Measurements from ENCODE around the gene NMNAT1.

NMNAT1 gene

GRCh38 chr1:9989773-9990172 is 46.5 kb downstream of the NMNAT1 start:
- no peak overlapping the region for H3K18ac ChIP-seq (ENCODE audit: low read length)
- H3K4me2 ChIP-seq (ENCODE audit: insufficient read depth, low read length, poor library complexity, severe bottlenecking): no peak overlapping the region

GRCh38 chr1:9990944-9991343 is 47.7 kb downstream of the NMNAT1 start:
- Histone ChIP-seq H4K8ac (ENCODE audit: low read depth, low read length) (no peak overlapping the region), H2BK120ac (ENCODE audit: low read depth, low read length) (no peak overlapping the region), H3K14ac (ENCODE audit: low read length) (no peak overlapping the region), H3K4me2 (ENCODE audit: insufficient read depth, low read length, poor library complexity, severe bottlenecking) (no peak overlapping the region), H3K23ac (ENCODE audit: low read depth, low read length, poor library complexity) (no peak overlapping the region), H2AK5ac (ENCODE audit: low read depth, low read length) (no peak overlapping the region), H4K91ac (ENCODE audit: low read depth, low read length, poor library complexity) (no peak overlapping the region), H3K9ac (ENCODE audit: low read depth, low read length, poor library complexity) (no peak overlapping the region), H3K79me1 (ENCODE audit: low read depth, low read length) (no peaks in the 10 kb centered on the region), H3K27ac (replicated peaks; ENCODE audit: low read length) (no peak overlapping the region), H2AFZ (ENCODE audit: low read length) (no peak overlapping the region), H3K4me1 (ENCODE audit: control insufficient read depth in 2 of 2, insufficient read depth in 1 of 2, low read depth in 1 of 2, low read length in 2 of 2) (no peaks in the 10 kb centered on the region), H3K27me3 (ENCODE audit: control insufficient read depth in 3 of 3, insufficient read depth in 3 of 3, low read depth in 1 of 3, low read length in 3 of 3) (peaks cover 0 to 3% (median 0%) of the 10 kb centered on the region in 3 experiments), H3K9me3 (replicated peaks in 1 of 2; ENCODE audit: control insufficient read depth in 2 of 2, insufficient read depth in 1 of 2, low read depth in 1 of 2, low read length in 2 of 2) (no peaks in the 10 kb centered on the region), H3K4me3 (ENCODE audit: low read length in 2 of 2) (no peak overlapping the region), H2BK5ac (ENCODE audit: low read length) (no peak overlapping the region), H3K4ac (ENCODE audit: low read length) (no peak overlapping the region), H3K36me3 (replicated peaks in 1 of 2; ENCODE audit: control insufficient read depth in 2 of 2, insufficient read depth in 2 of 2, low read length in 2 of 2) (no peaks in the 10 kb centered on the region), H2BK15ac (ENCODE audit: low read length) (no peak overlapping the region), H3K18ac (ENCODE audit: low read length) (no peak overlapping the region), H2BK12ac (ENCODE audit: low read length) (no peak overlapping the region)
- WGBS, 2 donors (ENCODE audit: extremely low coverage in 2 of 2, insufficient read length in 2 of 2, insufficient replicate concordance in 1 of 2): no CpG with 5 or more reads among the region's 2 CpGs
- DNase-seq (ENCODE audit: low spot score): no peak

More at GRCh38 chr1:9989773-9990172, 46.5 kb downstream of the NMNAT1 start:
- no peaks in the 10 kb centered on the region for H3K79me1 ChIP-seq (ENCODE audit: low read depth, low read length)
- no peak overlapping the region for H2BK120ac ChIP-seq (ENCODE audit: low read depth, low read length)
- H3K9ac ChIP-seq (ENCODE audit: low read depth, low read length, poor library complexity): no peak overlapping the region
- H3K9me3 ChIP-seq (replicated peaks in 1 of 2; ENCODE audit: control insufficient read depth in 2 of 2, insufficient read depth in 1 of 2, low read depth in 1 of 2, low read length in 2 of 2): no peaks in the 10 kb centered on the region
- no peak overlapping the region for H3K4me3 ChIP-seq (ENCODE audit: low read length in 2 of 2)
- no peak overlapping the region for H3K23ac ChIP-seq (ENCODE audit: low read depth, low read length, poor library complexity)
- no peak for DNase-seq (ENCODE audit: low spot score)
- no peak overlapping the region for H4K91ac ChIP-seq (ENCODE audit: low read depth, low read length, poor library complexity)
- H3K4ac ChIP-seq (ENCODE audit: low read length): no peak overlapping the region
- H3K27ac ChIP-seq (replicated peaks; ENCODE audit: low read length): no peak overlapping the region
- no peaks in the 10 kb centered on the region for H3K27me3 ChIP-seq (ENCODE audit: control insufficient read depth in 3 of 3, insufficient read depth in 3 of 3, low read depth in 1 of 3, low read length in 3 of 3)
- no CpG with 5 or more reads among the region's 5 CpGs for WGBS, 2 donors (ENCODE audit: extremely low coverage in 2 of 2, insufficient read length in 2 of 2, insufficient replicate concordance in 1 of 2)
- no peaks in the 10 kb centered on the region for H3K36me3 ChIP-seq (replicated peaks in 1 of 2; ENCODE audit: control insufficient read depth in 2 of 2, insufficient read depth in 2 of 2, low read length in 2 of 2)
- no peak overlapping the region for H2AK5ac ChIP-seq (ENCODE audit: low read depth, low read length)
- H2AFZ ChIP-seq (ENCODE audit: low read length): no peak overlapping the region
- H3K14ac ChIP-seq (ENCODE audit: low read length): no peak overlapping the region
- H4K8ac ChIP-seq (ENCODE audit: low read depth, low read length): no peak overlapping the region
- no peak overlapping the region for H2BK5ac ChIP-seq (ENCODE audit: low read length)
- no peak overlapping the region for H2BK15ac ChIP-seq (ENCODE audit: low read length)
- H2BK12ac ChIP-seq (ENCODE audit: low read length): no peak overlapping the region
- no peaks in the 10 kb centered on the region for H3K4me1 ChIP-seq (ENCODE audit: control insufficient read depth in 2 of 2, insufficient read depth in 1 of 2, low read depth in 1 of 2, low read length in 2 of 2)

- WGBS, 2 donors (ENCODE audit: extremely low coverage in 2 of 2, insufficient read length in 2 of 2, insufficient replicate concordance in 1 of 2): no CpG with 5 or more reads among the region's 5 CpGs
- DNase-seq (ENCODE audit: low spot score): no peak
- no peak overlapping the region for H3K4ac ChIP-seq (ENCODE audit: low read length)
Observed at GRCh38 chr1:9992910-9993309, 49.6 kb downstream of the NMNAT1 start.

GRCh38 chr1:9993561-9994075 is 50.3 kb downstream of the NMNAT1 start:
- Histone ChIP-seq H3K79me1 (ENCODE audit: low read depth, low read length) (no peaks in the 10 kb centered on the region), H3K4me1 (ENCODE audit: control insufficient read depth in 2 of 2, insufficient read depth in 1 of 2, low read depth in 1 of 2, low read length in 2 of 2) (no peaks in the 10 kb centered on the region)
- WGBS, 2 donors (ENCODE audit: extremely low coverage in 2 of 2, insufficient read length in 2 of 2, insufficient replicate concordance in 1 of 2): no CpG with 5 or more reads among the region's 7 CpGs

More at GRCh38 chr1:9992910-9993309, 49.6 kb downstream of the NMNAT1 start:
- Histone ChIP-seq H3K23ac (ENCODE audit: low read depth, low read length, poor library complexity) (no peak overlapping the region), H2BK120ac (ENCODE audit: low read depth, low read length) (no peak overlapping the region), H3K36me3 (replicated peaks in 1 of 2; ENCODE audit: control insufficient read depth in 2 of 2, insufficient read depth in 2 of 2, low read length in 2 of 2) (no peaks in the 10 kb centered on the region), H3K4me2 (ENCODE audit: insufficient read depth, low read length, poor library complexity, severe bottlenecking) (no peak overlapping the region), H3K9ac (ENCODE audit: low read depth, low read length, poor library complexity) (no peak overlapping the region), H3K14ac (ENCODE audit: low read length) (no peak overlapping the region), H3K27ac (replicated peaks; ENCODE audit: low read length) (no peak overlapping the region), H3K4me3 (ENCODE audit: low read length in 2 of 2) (no peak overlapping the region), H3K4me1 (ENCODE audit: control insufficient read depth in 2 of 2, insufficient read depth in 1 of 2, low read depth in 1 of 2, low read length in 2 of 2) (no peaks in the 10 kb centered on the region), H3K9me3 (replicated peaks in 1 of 2; ENCODE audit: control insufficient read depth in 2 of 2, insufficient read depth in 1 of 2, low read depth in 1 of 2, low read length in 2 of 2) (no peaks in the 10 kb centered on the region), H2AK5ac (ENCODE audit: low read depth, low read length) (no peak overlapping the region), H3K27me3 (ENCODE audit: control insufficient read depth in 3 of 3, insufficient read depth in 3 of 3, low read depth in 1 of 3, low read length in 3 of 3) (peaks cover 9 to 19% (median 17%) of the 10 kb centered on the region in 3 experiments), H4K8ac (ENCODE audit: low read depth, low read length) (no peak overlapping the region), H2BK5ac (ENCODE audit: low read length) (no peak overlapping the region), H3K18ac (ENCODE audit: low read length) (no peak overlapping the region), H3K79me1 (ENCODE audit: low read depth, low read length) (no peaks in the 10 kb centered on the region), H4K91ac (ENCODE audit: low read depth, low read length, poor library complexity) (no peak overlapping the region), H2BK12ac (ENCODE audit: low read length) (no peak overlapping the region), H2BK15ac (ENCODE audit: low read length) (no peak overlapping the region), H2AFZ (ENCODE audit: low read length) (no peak overlapping the region)

More at GRCh38 chr1:9993561-9994075, 50.3 kb downstream of the NMNAT1 start:
- Histone ChIP-seq H3K23ac (ENCODE audit: low read depth, low read length, poor library complexity) (no peak overlapping the region), H3K18ac (ENCODE audit: low read length) (no peak overlapping the region), H3K27me3 (ENCODE audit: control insufficient read depth in 3 of 3, insufficient read depth in 3 of 3, low read depth in 1 of 3, low read length in 3 of 3) (peaks cover 9 to 25% (median 23%) of the 10 kb centered on the region in 3 experiments), H3K4ac (ENCODE audit: low read length) (no peak overlapping the region), H2BK12ac (ENCODE audit: low read length) (no peak overlapping the region), H4K91ac (ENCODE audit: low read depth, low read length, poor library complexity) (no peak overlapping the region), H3K27ac (replicated peaks; ENCODE audit: low read length) (no peak overlapping the region), H2AK5ac (ENCODE audit: low read depth, low read length) (no peak overlapping the region), H2BK15ac (ENCODE audit: low read length) (no peak overlapping the region), H3K9ac (ENCODE audit: low read depth, low read length, poor library complexity) (no peak overlapping the region), H3K4me2 (ENCODE audit: insufficient read depth, low read length, poor library complexity, severe bottlenecking) (no peak overlapping the region), H4K8ac (ENCODE audit: low read depth, low read length) (no peak overlapping the region), H3K36me3 (replicated peaks in 1 of 2; ENCODE audit: control insufficient read depth in 2 of 2, insufficient read depth in 2 of 2, low read length in 2 of 2) (no peaks in the 10 kb centered on the region), H2AFZ (ENCODE audit: low read length) (no peak overlapping the region), H3K9me3 (replicated peaks in 1 of 2; ENCODE audit: control insufficient read depth in 2 of 2, insufficient read depth in 1 of 2, low read depth in 1 of 2, low read length in 2 of 2) (peaks cover 0 to 1% of the 10 kb centered on the region in 2 donors), H3K4me3 (ENCODE audit: low read length in 2 of 2) (no peak overlapping the region), H2BK5ac (ENCODE audit: low read length) (no peak overlapping the region), H2BK120ac (ENCODE audit: low read depth, low read length) (no peak overlapping the region), H3K14ac (ENCODE audit: low read length) (no peak overlapping the region)
- DNase-seq (ENCODE audit: low spot score): no peak
